Panc1 (cell line): ENCODE measurements around the gene MRPL39.

Experiments
- CTCF ChIP-seq: fragments of 450-650 bp; IDR thresholded peaks from 2 replicates; pipeline ENCODE4 v1.5.1; 2017; ENCODE audit warnings: mild to moderate bottlenecking
- REST ChIP-seq, 2 experiments: IDR thresholded peaks; 2 replicates each; pipeline ENCODE4 v1.6.1; 2011 to 2012; ENCODE audit warnings: low read depth in 2 of 2, control low read depth in 1 of 2, low read length in 1 of 2, mild to moderate bottlenecking in 1 of 2, moderate library complexity in 1 of 2; ENCODE audit not compliant: insufficient read depth in 1 of 2

- TF ChIP-seq CTCF (no peak), REST (IDR thresholded peaks at IDR 0.05; ENCODE audit: insufficient read depth in 1 of 2, low read depth in 2 of 2, low read length in 1 of 2) (no peak)
Measured at GRCh38 chr21:25646474-25646873, 39.2 kb upstream of the MRPL39 start.
